ENCODE results near the gene TMPRSS11E.
"Not testable (repeated sequence)": the region's sequence is repeated elsewhere in the genome, so short reads cannot be mapped to it uniquely, and the experiment has no call there.

The TMPRSS11E gene

DNA sequence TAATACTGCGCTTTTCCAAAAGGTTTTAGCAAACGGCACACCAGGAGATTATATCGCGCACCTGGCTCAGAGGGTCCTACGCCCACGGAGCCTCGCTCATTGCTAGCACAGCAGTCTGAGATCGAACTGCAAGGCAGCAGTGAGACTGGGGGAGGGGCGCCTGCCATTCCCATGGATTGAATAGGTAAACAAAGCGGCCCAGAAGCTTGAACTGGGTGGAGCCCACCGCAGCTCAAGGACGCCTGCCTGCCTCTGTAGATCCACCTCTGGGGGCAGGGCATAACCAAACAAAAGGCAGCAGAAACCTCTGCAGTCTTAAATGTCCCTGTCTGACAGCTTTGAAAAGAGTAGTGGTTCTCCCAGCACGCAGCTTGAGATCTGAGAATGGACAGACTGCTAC lies 95.5 kb downstream of the TMPRSS11E start:
- not testable (repeated sequence) for H3K27ac ChIP-seq; DNase-seq (ENCODE audit: low read depth, low spot score)
